OCI-LY1 (cell line): ENCODE data around the gene OGN.

Experiments
- H2AFZ ChIP-seq: fragments of 200-600 bp; sonication (generic), shearing (Covaris generic); 2 replicates; pipeline ENCODE4 v1.6.0; 2014; ENCODE audit warnings: antibody characterized with exemption, mild to moderate bottlenecking, low read length
- H3F3A ChIP-seq: fragments of 200-600 bp; sonication (generic), shearing (Covaris generic); 2 replicates; pipeline ENCODE4 v1.6.0; 2014; ENCODE audit warnings: mild to moderate bottlenecking, antibody characterized with exemption, low read length, moderate library complexity; ENCODE audit not compliant: insufficient read depth
- H3K27ac ChIP-seq: fragments of 200-600 bp; sonication (generic); 2 replicates; pipeline ENCODE4 v1.5.1; 2014; ENCODE audit warnings: low read length, mixed run types, mild to moderate bottlenecking, low read depth; ENCODE audit not compliant: poor library complexity, severe bottlenecking
- H3K27me3 ChIP-seq: fragments of 200-600 bp; sonication (generic); 2 replicates; pipeline ENCODE4 v1.6.0; 2014; ENCODE audit warnings: antibody characterized with exemption, mild to moderate bottlenecking, low read length, moderate library complexity; ENCODE audit not compliant: insufficient read depth
- H3K36me3 ChIP-seq: fragments of 200-600 bp; sonication (generic); 2 replicates; pipeline ENCODE4 v1.6.1; 2014; ENCODE audit warnings: mild to moderate bottlenecking, antibody characterized with exemption, low read length, moderate library complexity, mixed read lengths; ENCODE audit not compliant: insufficient read depth
- H3K4me1 ChIP-seq: fragments of 200-600 bp; sonication (generic); 2 replicates; pipeline ENCODE4 v1.5.1; 2014; ENCODE audit warnings: mild to moderate bottlenecking, low read length, moderate library complexity; ENCODE audit not compliant: insufficient read depth, severe bottlenecking
- H3K4me2 ChIP-seq: fragments of 200-600 bp; sonication (generic), shearing (Covaris generic); 2 replicates; pipeline ENCODE4 v1.6.1; 2014; ENCODE audit warnings: low read length
- H3K4me3 ChIP-seq: fragments of 200-600 bp; sonication (generic); 2 replicates; pipeline ENCODE4 v1.5.1; 2014; ENCODE audit warnings: low read length, low read depth, mild to moderate bottlenecking, mixed read lengths; ENCODE audit not compliant: poor library complexity, severe bottlenecking
- H3K79me2 ChIP-seq: fragments of 200-600 bp; shearing (Covaris generic); 2 replicates; pipeline ENCODE4 v1.6.1; 2016; ENCODE audit warnings: mixed run types, low read length, mixed read lengths; ENCODE audit not compliant: insufficient read depth
- H3K9ac ChIP-seq: fragments of 200-600 bp; sonication (generic), shearing (Covaris generic); 2 replicates; pipeline ENCODE4 v1.6.1; 2014; ENCODE audit warnings: mild to moderate bottlenecking, low read length, mixed read lengths
- H3K9me2 ChIP-seq: fragments of 200-600 bp; sonication (generic), shearing (Covaris generic); 2 replicates; pipeline ENCODE4 v1.6.1; 2014; ENCODE audit warnings: low read depth, mild to moderate bottlenecking, low read length, mixed read lengths
- H3K9me3 ChIP-seq: fragments of 200-600 bp; shearing (Covaris generic); 2 replicates; pipeline ENCODE4 v1.6.1; 2014; ENCODE audit warnings: low read length, mixed read lengths
- H4K20me1 ChIP-seq: fragments of 200-600 bp; sonication (generic), shearing (Covaris generic); 2 replicates; pipeline ENCODE4 v1.6.0; 2016; ENCODE audit warnings: mild to moderate bottlenecking, low read length; ENCODE audit not compliant: insufficient read depth
- EZH2 ChIP-seq: fragments of 200-600 bp; sonication (generic), shearing (Covaris generic); IDR thresholded peaks from 2 replicates; pipeline ENCODE4 v1.8.0; 2017; ENCODE audit warnings: borderline replicate concordance, mixed run types, mild to moderate bottlenecking, antibody characterized with exemption, low read length, moderate library complexity, mixed read lengths
- TF ChIP-seq, protein P1 (sequence below): fragments of 200-600 bp; sonication (generic), shearing (Covaris generic); IDR thresholded peaks from 2 replicates; pipeline ENCODE4 v1.5.1; 2017; ENCODE audit warnings: mild to moderate bottlenecking, antibody characterized with exemption, low read length, moderate library complexity, mixed read lengths

The OGN gene

DNA sequence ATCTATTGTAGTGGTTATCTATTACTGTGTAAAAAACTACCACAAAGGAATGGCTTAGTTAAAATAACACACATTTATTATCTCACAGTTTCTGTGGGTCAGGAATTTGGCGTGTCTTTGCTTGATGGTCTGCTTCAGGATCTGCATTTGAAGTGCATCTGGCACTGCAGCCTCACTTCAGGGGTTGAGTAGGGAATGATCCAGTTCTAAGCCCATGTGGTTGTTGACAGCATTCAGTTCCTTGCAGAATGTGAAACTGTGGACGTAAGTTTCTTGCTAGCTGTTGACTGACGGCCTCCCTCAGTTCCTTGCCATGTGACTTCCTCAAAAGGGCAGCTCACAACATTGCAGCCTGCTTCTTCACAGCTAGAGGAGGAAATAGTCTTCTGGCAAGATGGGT is 2.1 kb upstream of the OGN start:
- Histone ChIP-seq H3K9ac (peak overlapping the region; percentile 31; the same call in 1 of the 2 replicates), H3K9me3 (no peaks in the 10 kb centered on the region), H3K4me2 (peak overlapping the region; percentile 67), H3K79me2 (no peaks in the 10 kb centered on the region), H3K4me3 (peak overlapping the region; percentile 47), H4K20me1 (no peaks in the 10 kb centered on the region), H3K27ac (peak overlapping the region; percentile 62), H3K4me1 (peaks cover 28% of the 10 kb centered on the region), H2AFZ (no peak overlapping the region), H3K36me3 (no peaks in the 10 kb centered on the region), H3K27me3 (no peaks in the 10 kb centered on the region), H3K9me2 (no peaks in the 10 kb centered on the region), H3F3A (no peaks in the 10 kb centered on the region)
- TF ChIP-seq, protein P1, sequence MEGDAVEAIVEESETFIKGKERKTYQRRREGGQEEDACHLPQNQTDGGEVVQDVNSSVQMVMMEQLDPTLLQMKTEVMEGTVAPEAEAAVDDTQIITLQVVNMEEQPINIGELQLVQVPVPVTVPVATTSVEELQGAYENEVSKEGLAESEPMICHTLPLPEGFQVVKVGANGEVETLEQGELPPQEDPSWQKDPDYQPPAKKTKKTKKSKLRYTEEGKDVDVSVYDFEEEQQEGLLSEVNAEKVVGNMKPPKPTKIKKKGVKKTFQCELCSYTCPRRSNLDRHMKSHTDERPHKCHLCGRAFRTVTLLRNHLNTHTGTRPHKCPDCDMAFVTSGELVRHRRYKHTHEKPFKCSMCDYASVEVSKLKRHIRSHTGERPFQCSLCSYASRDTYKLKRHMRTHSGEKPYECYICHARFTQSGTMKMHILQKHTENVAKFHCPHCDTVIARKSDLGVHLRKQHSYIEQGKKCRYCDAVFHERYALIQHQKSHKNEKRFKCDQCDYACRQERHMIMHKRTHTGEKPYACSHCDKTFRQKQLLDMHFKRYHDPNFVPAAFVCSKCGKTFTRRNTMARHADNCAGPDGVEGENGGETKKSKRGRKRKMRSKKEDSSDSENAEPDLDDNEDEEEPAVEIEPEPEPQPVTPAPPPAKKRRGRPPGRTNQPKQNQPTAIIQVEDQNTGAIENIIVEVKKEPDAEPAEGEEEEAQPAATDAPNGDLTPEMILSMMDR, result no peak
- TF ChIP-seq EZH2, result no peak

DNA sequence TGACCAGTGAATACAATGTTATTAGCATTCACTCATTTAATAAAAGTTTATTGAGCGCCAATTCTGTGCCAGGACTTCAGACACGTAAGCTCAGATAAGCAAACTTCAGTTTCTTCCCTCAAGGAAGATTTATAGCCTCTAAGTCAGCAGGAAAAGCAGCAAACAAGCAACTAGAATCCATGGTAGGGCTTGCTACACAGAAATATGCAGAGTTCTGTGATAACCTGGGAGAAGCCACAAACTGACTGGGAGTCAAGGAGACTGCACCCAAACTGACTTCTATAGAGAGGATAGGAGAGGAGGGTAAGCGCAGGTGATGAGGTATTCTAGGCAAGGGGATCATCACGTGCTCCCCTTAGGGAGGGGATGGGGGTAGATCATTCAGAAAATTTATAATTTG is 1.4 kb upstream of the OGN start:
- no peak for TF ChIP-seq EZH2
- TF ChIP-seq, protein P1, result no peak
- no peak overlapping the region for H3K27ac ChIP-seq

DNA sequence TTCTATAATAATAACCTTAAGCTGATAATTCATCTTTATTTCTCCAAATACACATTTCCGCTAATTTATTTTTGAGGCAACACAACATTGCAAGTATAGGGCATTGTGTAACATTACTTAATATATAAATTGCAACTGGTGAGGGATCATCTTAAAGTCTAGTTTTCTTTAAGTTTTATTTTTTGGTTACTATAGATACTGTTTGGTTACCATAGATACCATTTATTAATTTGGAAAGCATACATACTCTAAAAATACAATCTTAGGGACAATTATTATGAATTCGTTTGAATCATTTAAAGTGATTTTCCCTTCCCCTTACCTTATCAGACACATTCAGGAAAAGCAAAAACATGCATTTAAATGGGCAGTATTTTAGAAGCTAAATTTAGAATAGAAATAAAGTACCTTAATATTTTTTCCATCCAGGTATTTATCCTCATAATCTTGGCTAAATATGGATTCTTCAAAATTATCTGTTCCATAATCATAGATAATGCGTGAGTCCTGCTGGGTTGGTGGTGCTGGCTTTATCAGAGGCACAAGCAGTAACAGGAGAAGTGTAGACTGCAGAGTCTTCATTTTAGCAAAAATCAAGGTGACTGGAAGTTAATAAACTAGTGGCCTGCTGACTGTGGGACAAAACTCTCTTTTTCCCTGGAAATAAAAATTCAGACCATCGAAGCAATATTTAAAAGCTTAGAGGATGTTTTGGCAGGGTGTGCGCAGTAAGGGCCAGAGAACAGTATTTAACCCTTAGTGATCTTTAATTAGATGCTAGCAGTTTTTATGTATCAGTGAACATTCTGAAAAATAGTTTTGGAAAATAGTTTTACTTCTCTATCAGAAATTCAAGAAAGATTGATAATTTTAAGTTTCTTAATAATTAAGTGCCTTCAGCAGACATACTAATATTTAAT is 1.3 kb downstream of the OGN start:
- H2AFZ ChIP-seq, result no peak overlapping the region
- no peak overlapping the region for H3K4me3 ChIP-seq
- H3K9ac ChIP-seq, result no peak overlapping the region
- H3K4me1 ChIP-seq, result peaks cover 28% of the 10 kb centered on the region
- H3K9me2 ChIP-seq, result no peaks in the 10 kb centered on the region
- no peaks in the 10 kb centered on the region for H3K27me3 ChIP-seq
- no peaks in the 10 kb centered on the region for H3F3A ChIP-seq
- no peaks in the 10 kb centered on the region for H4K20me1 ChIP-seq
- no peak for TF ChIP-seq EZH2
- TF ChIP-seq, protein P1, result no peak
- H3K79me2 ChIP-seq, result no peaks in the 10 kb centered on the region
- H3K4me2 ChIP-seq, result no peak overlapping the region
- no peaks in the 10 kb centered on the region for H3K36me3 ChIP-seq
- no peak overlapping the region for H3K27ac ChIP-seq
- no peaks in the 10 kb centered on the region for H3K9me3 ChIP-seq

More for the DNA sequence above, 1.4 kb upstream of the OGN start:
- Histone ChIP-seq H3K4me3 (no peak overlapping the region), H4K20me1 (no peaks in the 10 kb centered on the region), H3K9me3 (no peaks in the 10 kb centered on the region), H3K9ac (no peak overlapping the region), H3F3A (no peaks in the 10 kb centered on the region), H3K9me2 (no peaks in the 10 kb centered on the region), H3K4me1 (peaks cover 28% of the 10 kb centered on the region), H3K4me2 (peak overlapping the region; percentile 67), H3K36me3 (no peaks in the 10 kb centered on the region), H3K27me3 (no peaks in the 10 kb centered on the region), H2AFZ (no peak overlapping the region), H3K79me2 (no peaks in the 10 kb centered on the region)
